DOHH2 (cell line): ENCODE results near the gene PEDS1.

Source experiments
- H3F3A ChIP-seq: fragments of 200-600 bp; sonication (generic), shearing (Covaris generic); 2 replicates; pipeline ENCODE4 v1.6.0; 2016; ENCODE audit warnings: antibody characterized with exemption, mild to moderate bottlenecking; ENCODE audit not compliant: control insufficient read depth, insufficient read depth
- H3K27ac ChIP-seq: fragments of 200-600 bp; sonication (generic); 2 replicates; pipeline ENCODE4 v1.5.1; 2014; ENCODE audit warnings: low read depth, mild to moderate bottlenecking, low read length, moderate library complexity
- H3K27me3 ChIP-seq: fragments of 200-600 bp; sonication (generic); 2 replicates; pipeline ENCODE4 v1.6.1; 2014; ENCODE audit warnings: mild to moderate bottlenecking, low read length, mixed read lengths; ENCODE audit not compliant: control insufficient read depth
- H3K36me3 ChIP-seq: fragments of 200-600 bp; sonication (generic); 2 replicates; pipeline ENCODE4 v1.6.1; 2014; ENCODE audit warnings: mild to moderate bottlenecking, low read length, moderate library complexity, mixed read lengths; ENCODE audit not compliant: control insufficient read depth
- H3K4me1 ChIP-seq: fragments of 200-600 bp; sonication (generic); 2 replicates; pipeline ENCODE4 v1.6.1; 2014; ENCODE audit warnings: mild to moderate bottlenecking, low read length, mixed read lengths; ENCODE audit not compliant: control insufficient read depth
- H3K4me2 ChIP-seq: fragments of 200-600 bp; sonication (generic); 2 replicates; pipeline ENCODE4 v1.6.0; 2014; ENCODE audit warnings: mild to moderate bottlenecking, low read length, moderate library complexity
- H3K4me3 ChIP-seq: fragments of 200-600 bp; sonication (generic); 2 replicates; pipeline ENCODE4 v1.5.1; 2014; ENCODE audit warnings: mild to moderate bottlenecking, low read length, mixed read lengths
- H3K79me2 ChIP-seq: fragments of 200-600 bp; sonication (generic); 2 replicates; pipeline ENCODE4 v1.6.1; 2014; ENCODE audit warnings: mild to moderate bottlenecking, low read length, mixed read lengths; ENCODE audit not compliant: control insufficient read depth
- H3K9me2 ChIP-seq: fragments of 200-600 bp; sonication (generic); replicated peaks from 2 replicates; pipeline ENCODE4 v1.6.1; 2014; ENCODE audit warnings: mild to moderate bottlenecking, low read length, mixed read lengths; ENCODE audit not compliant: control insufficient read depth
- H3K9me3 ChIP-seq: fragments of 200-600 bp; sonication (generic); 2 replicates; pipeline ENCODE4 v1.6.1; 2014; ENCODE audit warnings: antibody characterized with exemption, low read length, mixed read lengths; ENCODE audit not compliant: control insufficient read depth, insufficient read depth
- H4K20me1 ChIP-seq: fragments of 200-600 bp; sonication (generic); 2 replicates; pipeline ENCODE4 v1.6.0; 2014; ENCODE audit warnings: low read depth, mild to moderate bottlenecking, antibody characterized with exemption, low read length, moderate library complexity; ENCODE audit not compliant: control insufficient read depth, insufficient read depth
- CTCF ChIP-seq: fragments of 200-600 bp; sonication (generic); IDR thresholded peaks from one replicate; pipeline ENCODE4 v1.5.1; 2014; ENCODE audit warnings: antibody characterized with exemption, mild to moderate bottlenecking, low read depth, low read length; ENCODE audit not compliant: poor library complexity, severe bottlenecking
- EZH2phosphoT487 ChIP-seq: fragments of 200-600 bp; sonication (generic); IDR thresholded peaks from 2 replicates; pipeline ENCODE4 v1.6.1; 2017; ENCODE audit warnings: borderline replicate concordance, mild to moderate bottlenecking, antibody characterized with exemption, low read length, moderate library complexity, mixed read lengths

PEDS1 gene

GRCh38 chr20:50199703-50200102 lies 46.2 kb upstream of the PEDS1 start:
- Histone ChIP-seq H3K36me3 (no peaks in the 10 kb centered on the region), H3K9me3 (peaks cover 4% of the 10 kb centered on the region; the same call in 1 of the 2 replicates)
- TF ChIP-seq CTCF (no peak), EZH2phosphoT487 (no peak)

GRCh38 chr20:50198716-50199115 lies 45.2 kb upstream of the PEDS1 start:
- Histone ChIP-seq H3K79me2 (peaks cover 7% of the 10 kb centered on the region), H3K9me3 (no peaks in the 10 kb centered on the region), H3K27me3 (no peaks in the 10 kb centered on the region), H3K4me2 (no peak overlapping the region), H3K36me3 (peaks cover 6% of the 10 kb centered on the region), H3K4me1 (peaks cover 40% of the 10 kb centered on the region), H3K27ac (no peak overlapping the region), H3K4me3 (no peak overlapping the region), H3K9me2 (no peaks in the 10 kb centered on the region), H4K20me1 (peaks cover 2% of the 10 kb centered on the region; the same call in 1 of the 2 replicates), H3F3A (no peaks in the 10 kb centered on the region)
- TF ChIP-seq CTCF (no peak), EZH2phosphoT487 (no peak)

More at GRCh38 chr20:50199703-50200102, 46.2 kb upstream of the PEDS1 start:
- Histone ChIP-seq H3F3A (no peaks in the 10 kb centered on the region), H3K4me1 (peaks cover 36% of the 10 kb centered on the region), H3K79me2 (no peaks in the 10 kb centered on the region), H3K27me3 (no peaks in the 10 kb centered on the region), H3K4me2 (peak overlapping the region; percentile 51), H3K27ac (peak overlapping the region; percentile 14), H3K4me3 (peak overlapping the region; percentile 13), H4K20me1 (no peaks in the 10 kb centered on the region), H3K9me2 (no peaks in the 10 kb centered on the region)

- no peaks in the 10 kb centered on the region for H3F3A ChIP-seq
- no peak for TF ChIP-seq EZH2phosphoT487
- no peak for TF ChIP-seq CTCF
- H3K4me1 ChIP-seq = peaks cover 45% of the 10 kb centered on the region
- H3K4me3 ChIP-seq = no peak overlapping the region
- H3K36me3 ChIP-seq = peaks cover 11% of the 10 kb centered on the region
- H3K4me2 ChIP-seq = no peak overlapping the region
- H3K9me3 ChIP-seq = no peaks in the 10 kb centered on the region
- no peaks in the 10 kb centered on the region for H3K9me2 ChIP-seq
- no peak overlapping the region for H3K27ac ChIP-seq
- H3K79me2 ChIP-seq = peaks cover 12% of the 10 kb centered on the region
- H4K20me1 ChIP-seq = peaks cover 3% of the 10 kb centered on the region; the same call in 1 of the 2 replicates
- no peaks in the 10 kb centered on the region for H3K27me3 ChIP-seq
These were observed 44.7 kb upstream of the PEDS1 start for GRCh38 chr20:50198180-50198666.
